K562 (cell line): ENCODE measurements around the gene EEPD1. TPM values are rescaled to one million over a fixed set of nuclear protein-coding genes. Genes with fewer than 3 reads are reported as not detected.

Experiments
- ATAC-seq: fragments of 200-7000 bp; cut with Tn5 transposase; 3 replicates; pipeline ENCODE4 v1.9.1; 2020; ENCODE audit warnings: moderate library complexity
- BruUV-seq: library from RNA; stranded (reverse); fragments of 400-500 nt; replicated peaks from 2 replicates; lab custom pipeline; 2021; lab: Mats Ljungman, UMichigan
- CTCF ChIA-PET: fragments of 300-600 bp; formaldehyde crosslinking; extraction: SDS; loops from one replicate; lab custom pipeline; 2021; ENCODE audit warnings: low intra/inter-chr PET ratio; lab: Yijun Ruan, JAX
- POLR2A ChIA-PET: fragments of 300-600, 350-650 bp; sonication (Branson Sonifier 250); formaldehyde crosslinking; extraction: SDS; loops from one replicate; lab custom pipeline; 2021; ENCODE audit warnings: antibody characterized with exemption, inconsistent platforms; lab: Yijun Ruan, JAX
- DNase-seq, 4 experiments: peaks; one replicate each; pipeline versions ENCODE4 v3.0.0 to v3.0.0-alpha.2; 2011 to 2018; ENCODE audit warnings: low spot score in 3 of 4, mixed read lengths in 3 of 4; ENCODE audit errors: extremely low read depth in 1 of 4
- FAIRE-seq: peaks from 2 replicates; lab custom pipeline; 2011; peaks lifted over from hg19 to GRCh38; lab: Jason Lieb, UNC
- H2AFZ ChIP-seq: 2 replicates; pipeline ENCODE4 v1.6.0; 2011; ENCODE audit warnings: low read depth, low read length, control low read depth, inconsistent platforms
- H3K27ac ChIP-seq: fragments of 200-600 bp; 3 replicates; pipeline ENCODE4 v1.8.0; 2011; ENCODE audit warnings: low read depth, mild to moderate bottlenecking, control low read depth, inconsistent platforms, low read length, moderate library complexity, mixed read lengths; ENCODE audit errors: extremely low read depth
- H3K27me3 ChIP-seq, 2 experiments: fragments of 300-600 bp in 1 of 2; 2 replicates in 1 of 2; 3 replicates in 1 of 2; pipeline versions ENCODE4 v1.6.0 to v1.8.0; 2011; ENCODE audit warnings: inconsistent platforms in 2 of 2, low read length in 2 of 2, mild to moderate bottlenecking in 1 of 2, mixed read lengths in 1 of 2, moderate library complexity in 1 of 2; ENCODE audit not compliant: control insufficient read depth in 2 of 2, insufficient read depth in 2 of 2
- H3K36me3 ChIP-seq: fragments of 300-600 bp; 3 replicates; pipeline ENCODE4 v1.8.0; 2011; ENCODE audit warnings: mild to moderate bottlenecking, low read length, inconsistent platforms; ENCODE audit not compliant: control insufficient read depth, insufficient read depth
- H3K4me1 ChIP-seq, 2 experiments: fragments of 200-600 bp in 1 of 2; replicated peaks in 1 of 2; 2 replicates in 1 of 2; 3 replicates in 1 of 2; pipeline versions ENCODE4 v1.5.1 to v1.8.0; 2011; ENCODE audit warnings: inconsistent platforms in 2 of 2, low read length in 2 of 2, mild to moderate bottlenecking in 1 of 2, mixed read lengths in 1 of 2, moderate library complexity in 1 of 2; ENCODE audit not compliant: control insufficient read depth in 2 of 2, insufficient read depth in 2 of 2
- H3K4me2 ChIP-seq: 2 replicates; pipeline ENCODE4 v1.6.1; 2011; ENCODE audit warnings: low read length, control low read depth, inconsistent platforms, mixed read lengths; ENCODE audit not compliant: insufficient read depth
- H3K4me3 ChIP-seq: fragments of 200-600 bp; sonication (generic), shearing (Covaris generic); 2 replicates; pipeline ENCODE4 v1.5.1; 2016; ENCODE audit warnings: control low read depth, inconsistent platforms
- H3K79me2 ChIP-seq: fragments of 200-600 bp; 3 replicates; pipeline ENCODE4 v1.8.0; 2011; ENCODE audit warnings: low read length, inconsistent platforms; ENCODE audit not compliant: control insufficient read depth, insufficient read depth
- H3K9ac ChIP-seq, 2 experiments: 2 replicates each; pipeline versions ENCODE4 v1.6.0 to v1.6.1; 2011; ENCODE audit warnings: low read depth in 2 of 2, low read length in 2 of 2, control low read depth in 1 of 2, inconsistent platforms in 1 of 2, mild to moderate bottlenecking in 1 of 2, mixed read lengths in 1 of 2; ENCODE audit not compliant: insufficient read depth in 1 of 2
- H3K9me1 ChIP-seq: one replicate; pipeline ENCODE4 v1.6.0; 2011; ENCODE audit warnings: inconsistent platforms, mild to moderate bottlenecking, low read length, moderate library complexity; ENCODE audit not compliant: control insufficient read depth, insufficient read depth
- H3K9me3 ChIP-seq: replicated peaks from 2 replicates; pipeline ENCODE4 v1.5.1; 2011; ENCODE audit warnings: low read depth, low read length, inconsistent platforms; ENCODE audit not compliant: control insufficient read depth, insufficient read depth
- H4K20me1 ChIP-seq: replicated peaks from 2 replicates; pipeline ENCODE4 v1.6.1; 2011; ENCODE audit warnings: low read length, inconsistent platforms, mixed read lengths; ENCODE audit not compliant: control insufficient read depth, insufficient read depth
- DMBX1 ChIP-seq: fragments of 250-450 bp; sonication (Bioruptor Pico); IDR thresholded peaks from 2 replicates; pipeline ENCODE4 v1.8.0; 2022; ENCODE audit warnings: inconsistent platforms, mild to moderate bottlenecking, moderate library complexity, borderline replicate concordance
- E2F1 ChIP-seq: sonication (generic); formaldehyde crosslinking; IDR thresholded peaks from 2 replicates; pipeline ENCODE4 v1.8.1; 2023; ENCODE audit warnings: mild to moderate bottlenecking, missing genetic modification reagents, moderate library complexity
- NCOA2 ChIP-seq, 2 experiments: fragments of 450-650 bp; IDR thresholded peaks; 2 replicates each; pipeline ENCODE4 v1.6.1; 2018; ENCODE audit warnings: mild to moderate bottlenecking in 2 of 2, moderate library complexity in 1 of 2; ENCODE audit not compliant: partially characterized antibody in 2 of 2
- NFYB ChIP-seq: IDR thresholded peaks from 2 replicates; pipeline ENCODE4 v1.6.1; 2011; ENCODE audit warnings: mild to moderate bottlenecking, moderate library complexity; ENCODE audit not compliant: insufficient read length; ENCODE audit errors: extremely low read depth
- NKRF ChIP-seq: fragments of 450-650 bp; IDR thresholded peaks from 2 replicates; pipeline ENCODE4 v1.6.1; 2016; ENCODE audit warnings: borderline replicate concordance
- TCFL5 ChIP-seq: fragments of 250-450 bp; sonication (Bioruptor Pico); conservative IDR thresholded peaks from 2 replicates; pipeline ENCODE4 v1.6.1; 2021; ENCODE audit warnings: mild to moderate bottlenecking, moderate library complexity, matching md5 sums
- ZNF318 ChIP-seq, 2 experiments: fragments of 450-650 bp; IDR thresholded peaks; 2 replicates each; pipeline ENCODE4 v1.6.1; 2016; ENCODE audit warnings: mild to moderate bottlenecking in 2 of 2, borderline replicate concordance in 1 of 2, low read depth in 1 of 2, moderate library complexity in 1 of 2
- ZNF764 ChIP-seq: fragments of 250-450 bp; sonication (Bioruptor Pico); IDR thresholded peaks from 2 replicates; pipeline ENCODE4 v1.4.0; 2020; ENCODE audit warnings: low read depth, mild to moderate bottlenecking, moderate library complexity
- WGBS: fragments of 100-300 bp; shearing (Covaris generic); methylation state at CpG from one replicate; pipeline ENCODE4 v1.1.6; 2016; ENCODE audit warnings: low coverage, mixed read lengths; ENCODE audit not compliant: insufficient coverage; ENCODE audit errors: missing lambda C conversion rate; 5-methylcytosine and 5-hydroxymethylcytosine counted together
- in situ Hi-C: fragments of 300-500 bp; cut with MboI; formaldehyde crosslinking; loops from 4 replicates; pipeline ENCODE4 v1.15.0; 2018; ENCODE audit warnings: inconsistent platforms, mixed read lengths
- intact Hi-C: fragments of 100-400 bp; cut with micrococcal nuclease; formaldehyde crosslinking; loops from 2 replicates; pipeline ENCODE4 v1.14.2; 2022
- polyA plus RNA-seq, 8 experiments: library from polyadenylated mRNA; depleted of rRNA in 4 of 8; stranded (reverse) in 5 of 8; unstranded in 3 of 8; fragments of >200 nt; fragmentation: Nextera tagmentation in 2 of 8; fragmentation: Illumina TruSeq in 1 of 8; extraction: Ambion mirVana in 2 of 8; extraction: Trizol in 1 of 8; gene quantifications; 2 replicates each; pipeline versions ENCODE4 v1.2.1 to v1.2.3, GENCODE V29; 2011 to 2014; ENCODE audit warnings: inconsistent platforms in 1 of 8, missing spikeins in 1 of 8
- total RNA-seq, 7 experiments: library from RNA; depleted of rRNA in 6 of 7; stranded (reverse); fragments of >200 nt in 6 of 7; fragmentation: Illumina TruSeq in 2 of 7; extraction: Trizol in 2 of 7; gene quantifications; 2 replicates each; pipeline versions ENCODE4 v1.2.1 to v1.2.3, GENCODE V29; 2011 to 2021; ENCODE audit warnings: low replicate concordance in 1 of 7

EEPD1 gene
- total and polyA plus RNA-seq, 9 of the 15 experiments (the other 6 are each of a cell fraction or from before 2014, with no cell fraction given) = 0.01 to 1.5 (median 0.74) TPM; not detected in 1

GRCh38 chr7:36265680-36266079 lies 112.6 kb downstream of the EEPD1 start:
- Histone ChIP-seq H2AFZ (no peak overlapping the region), H3K4me1 (no peaks in the 10 kb centered on the region), H3K27me3 (peaks cover 5 to 16% of the 10 kb centered on the region in 2 experiments; a peak in 4 of 5 replicates), H3K9me3 (no peaks in the 10 kb centered on the region), H3K9me1 (no peaks in the 10 kb centered on the region), H3K36me3 (no peaks in the 10 kb centered on the region), H3K9ac (no peak overlapping the region), H3K4me2 (no peak overlapping the region), H3K79me2 (no peaks in the 10 kb centered on the region), H3K4me3 (no peak overlapping the region), H4K20me1 (no peaks in the 10 kb centered on the region), H3K27ac (no peak overlapping the region)
- FAIRE-seq (no peak), DNase-seq (no peak), ATAC-seq (no peak)
- intact Hi-C loops = no loop called here
- ChIA-PET POLR2A (no interaction called here), CTCF (no interaction called here)
- BruUV-seq = no TSS peak
- 5% methylated on average over 3 of the region's 3 CpGs for WGBS
- in situ Hi-C loops = no loop called here
- no peak for TF ChIP-seq ZNF318 (IDR thresholded peaks at IDR 0.05; ENCODE audit: borderline replicate concordance in 1 of 2, low read depth in 1 of 2)
- no peak for TF ChIP-seq NFYB
- no peak for TF ChIP-seq DMBX1 (CRISPR knock-in tag)
- TF ChIP-seq ZNF764 (CRISPR knock-in tag) = no peak
- no peak for TF ChIP-seq TCFL5 (CRISPR knock-in tag)
- no peak for TF ChIP-seq NCOA2 (IDR thresholded peaks at IDR 0.05; ENCODE audit: partially characterized antibody in 2 of 2)
- TF ChIP-seq NKRF = no peak
- no peak for TF ChIP-seq E2F1 (CRISPR knock-in tag)
